Neural cell (in vitro differentiated cells): ENCODE measurements around the gene FHAD1. TPM values are rescaled to one million over a fixed set of nuclear protein-coding genes. Genes with fewer than 3 reads are reported as not detected.

Source experiments
- H2AFZ ChIP-seq: fragments of 200-600, 300-800 bp; sonication (generic), shearing (Covaris generic); 2 replicates; pipeline ENCODE4 v1.6.0; 2014; ENCODE audit warnings: low read depth, mild to moderate bottlenecking, antibody characterized with exemption, low read length, moderate library complexity
- H3F3A ChIP-seq: fragments of 200-600 bp; shearing (Covaris generic); 2 replicates; pipeline ENCODE4 v1.6.1; 2016; ENCODE audit warnings: mild to moderate bottlenecking, moderate library complexity, mixed read lengths, antibody characterized with exemption, low read length; ENCODE audit not compliant: insufficient read depth, poor library complexity, severe bottlenecking
- H3K27ac ChIP-seq: fragments of 200-600, 300-800 bp; sonication (generic), shearing (Covaris generic); 2 replicates; pipeline ENCODE4 v1.5.1; 2014; ENCODE audit warnings: mild to moderate bottlenecking, low read length, moderate library complexity
- H3K27me3 ChIP-seq: fragments of 300-800, 200-600 bp; sonication (generic), shearing (Covaris generic); 2 replicates; pipeline ENCODE4 v1.6.0; 2014; ENCODE audit warnings: mild to moderate bottlenecking, low read depth, low read length, moderate library complexity; ENCODE audit not compliant: insufficient read depth
- H3K36me3 ChIP-seq: fragments of 300-800, 200-600 bp; sonication (generic), shearing (Covaris generic); 2 replicates; pipeline ENCODE4 v1.5.1; 2014; ENCODE audit warnings: mild to moderate bottlenecking, antibody characterized with exemption, low read length, moderate library complexity; ENCODE audit not compliant: insufficient read depth
- H3K4me2 ChIP-seq: fragments of 300-800, 200-600 bp; sonication (generic), shearing (Covaris generic); 2 replicates; pipeline ENCODE4 v1.6.0; 2014; ENCODE audit warnings: mild to moderate bottlenecking, low read length
- H3K4me3 ChIP-seq: fragments of 300-800, 200-600 bp; sonication (generic), shearing (Covaris generic); 2 replicates; pipeline ENCODE4 v1.5.1; 2014; ENCODE audit warnings: mild to moderate bottlenecking, low read length, moderate library complexity
- H3K79me2 ChIP-seq: fragments of 200-600 bp; shearing (Covaris generic); replicated peaks from 2 replicates; pipeline ENCODE4 v1.6.0; 2014; ENCODE audit warnings: mild to moderate bottlenecking, low read length, moderate library complexity; ENCODE audit not compliant: insufficient read depth
- H3K9ac ChIP-seq: fragments of 300-800, 200-600 bp; sonication (generic), shearing (Covaris generic); 2 replicates; pipeline ENCODE4 v1.6.1; 2016; ENCODE audit warnings: mild to moderate bottlenecking, low read length, mixed read lengths
- H3K9me2 ChIP-seq: fragments of 200-600 bp; shearing (Covaris generic); 2 replicates; pipeline ENCODE4 v1.6.1; 2016; ENCODE audit warnings: mild to moderate bottlenecking, low read length, mixed read lengths; ENCODE audit not compliant: insufficient read depth
- H3K9me3 ChIP-seq: fragments of 200-600, 300-800 bp; sonication (generic), shearing (Covaris generic); 2 replicates; pipeline ENCODE4 v1.6.1; 2016; ENCODE audit warnings: mild to moderate bottlenecking, mixed run types, low read length, moderate library complexity, mixed read lengths
- H4K20me1 ChIP-seq: fragments of 200-600 bp; shearing (Covaris generic); 2 replicates; pipeline ENCODE4 v1.6.1; 2016; ENCODE audit warnings: mild to moderate bottlenecking, mixed run types; ENCODE audit not compliant: insufficient read depth
- EP300 ChIP-seq: fragments of 450-650 bp; conservative IDR thresholded peaks from 2 replicates; pipeline ENCODE4 v1.6.1; 2014; ENCODE audit warnings: antibody characterized with exemption, mild to moderate bottlenecking, moderate library complexity; ENCODE audit not compliant: poor library complexity, severe bottlenecking
- EZH2 ChIP-seq: fragments of 200-600, 300-800 bp; shearing (Covaris generic), sonication (generic); IDR thresholded peaks from 2 replicates; pipeline ENCODE4 v1.6.1; 2014; ENCODE audit warnings: antibody characterized with exemption, low read length, borderline replicate concordance, mild to moderate bottlenecking; ENCODE audit not compliant: insufficient read depth, poor library complexity, severe bottlenecking
- MXI1 ChIP-seq: fragments of 450-650 bp; conservative IDR thresholded peaks from 2 replicates; pipeline ENCODE4 v1.6.1; 2014; ENCODE audit warnings: antibody characterized with exemption, mild to moderate bottlenecking; ENCODE audit not compliant: poor library complexity, severe bottlenecking
- POLR2AphosphoS5 ChIP-seq: IDR thresholded peaks from 2 replicates; pipeline ENCODE4 v1.6.1; 2012
- RAD21 ChIP-seq: fragments of 450-650 bp; conservative IDR thresholded peaks from 2 replicates; pipeline ENCODE4 v1.6.1; 2014; ENCODE audit warnings: antibody characterized with exemption, mild to moderate bottlenecking, moderate library complexity
- REST ChIP-seq: IDR thresholded peaks from 2 replicates; pipeline ENCODE4 v1.6.1; 2012; ENCODE audit warnings: borderline replicate concordance
- SMC3 ChIP-seq: fragments of 450-650 bp; conservative IDR thresholded peaks from 2 replicates; pipeline ENCODE4 v1.6.1; 2014; ENCODE audit warnings: antibody characterized with exemption, mild to moderate bottlenecking, moderate library complexity; ENCODE audit not compliant: poor library complexity
- TAF1 ChIP-seq: IDR thresholded peaks from 2 replicates; pipeline ENCODE4 v1.6.1; 2012; ENCODE audit warnings: low read depth
- polyA plus RNA-seq: library from polyadenylated mRNA; depleted of rRNA; stranded (reverse); fragments of >200 nt; gene quantifications from 2 replicates; pipeline ENCODE4 v1.2.3, GENCODE V29; 2014
- TF ChIP-seq, protein P1 (sequence below): fragments of 450-650 bp; IDR thresholded peaks from 2 replicates; pipeline ENCODE4 v1.5.1; 2014; ENCODE audit warnings: antibody characterized with exemption, mild to moderate bottlenecking, moderate library complexity; ENCODE audit not compliant: poor library complexity, severe bottlenecking

Gene FHAD1
- polyA plus RNA-seq, 1 donor from 2014 or later: 0.46 TPM

GRCh38 chr1:15397236-15397635 lies 150.2 kb downstream of the FHAD1 start:
- no peaks in the 10 kb centered on the region for H3K27me3 ChIP-seq
- H3K9ac ChIP-seq: no peak overlapping the region
- no peaks in the 10 kb centered on the region for H3F3A ChIP-seq
- no peaks in the 10 kb centered on the region for H4K20me1 ChIP-seq
- H3K27ac ChIP-seq: no peak overlapping the region
- no peak overlapping the region for H2AFZ ChIP-seq
- no peaks in the 10 kb centered on the region for H3K9me3 ChIP-seq
- no peak overlapping the region for H3K4me3 ChIP-seq
- no peaks in the 10 kb centered on the region for H3K9me2 ChIP-seq
- TF ChIP-seq MXI1: no peak
- no peaks in the 10 kb centered on the region for H3K79me2 ChIP-seq
- H3K4me2 ChIP-seq: no peak overlapping the region
- H3K36me3 ChIP-seq: no peaks in the 10 kb centered on the region

DNA sequence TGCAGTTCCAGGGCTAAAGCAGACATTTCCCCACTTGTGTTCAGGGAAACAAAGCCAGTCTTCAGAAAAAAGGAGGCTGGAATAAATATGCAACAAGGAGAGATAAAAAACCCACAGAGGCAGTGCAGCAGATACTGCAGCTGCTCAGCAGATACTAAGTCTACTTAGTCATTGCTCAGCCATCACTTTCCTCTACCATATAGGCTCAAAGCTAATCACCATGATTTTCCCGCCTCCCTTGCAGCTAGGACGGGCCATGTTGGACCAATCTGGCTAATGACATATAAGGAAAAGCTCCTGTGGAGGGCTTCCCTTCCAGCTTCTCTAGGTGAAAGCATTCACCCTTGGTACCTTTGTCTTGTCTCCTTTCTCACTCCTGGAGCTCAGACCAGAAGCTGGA lies 152.7 kb downstream of the FHAD1 start:
- no peak for TF ChIP-seq TAF1
- TF ChIP-seq REST: no peak
- no peak for TF ChIP-seq SMC3
- TF ChIP-seq EP300: no peak
- no peak for TF ChIP-seq EZH2
- no peak for TF ChIP-seq POLR2AphosphoS5
- TF ChIP-seq MXI1: no peak
- TF ChIP-seq, protein P1, sequence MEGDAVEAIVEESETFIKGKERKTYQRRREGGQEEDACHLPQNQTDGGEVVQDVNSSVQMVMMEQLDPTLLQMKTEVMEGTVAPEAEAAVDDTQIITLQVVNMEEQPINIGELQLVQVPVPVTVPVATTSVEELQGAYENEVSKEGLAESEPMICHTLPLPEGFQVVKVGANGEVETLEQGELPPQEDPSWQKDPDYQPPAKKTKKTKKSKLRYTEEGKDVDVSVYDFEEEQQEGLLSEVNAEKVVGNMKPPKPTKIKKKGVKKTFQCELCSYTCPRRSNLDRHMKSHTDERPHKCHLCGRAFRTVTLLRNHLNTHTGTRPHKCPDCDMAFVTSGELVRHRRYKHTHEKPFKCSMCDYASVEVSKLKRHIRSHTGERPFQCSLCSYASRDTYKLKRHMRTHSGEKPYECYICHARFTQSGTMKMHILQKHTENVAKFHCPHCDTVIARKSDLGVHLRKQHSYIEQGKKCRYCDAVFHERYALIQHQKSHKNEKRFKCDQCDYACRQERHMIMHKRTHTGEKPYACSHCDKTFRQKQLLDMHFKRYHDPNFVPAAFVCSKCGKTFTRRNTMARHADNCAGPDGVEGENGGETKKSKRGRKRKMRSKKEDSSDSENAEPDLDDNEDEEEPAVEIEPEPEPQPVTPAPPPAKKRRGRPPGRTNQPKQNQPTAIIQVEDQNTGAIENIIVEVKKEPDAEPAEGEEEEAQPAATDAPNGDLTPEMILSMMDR: no peak
- no peak for TF ChIP-seq RAD21
- H3K9me3 ChIP-seq: no peaks in the 10 kb centered on the region

DNA sequence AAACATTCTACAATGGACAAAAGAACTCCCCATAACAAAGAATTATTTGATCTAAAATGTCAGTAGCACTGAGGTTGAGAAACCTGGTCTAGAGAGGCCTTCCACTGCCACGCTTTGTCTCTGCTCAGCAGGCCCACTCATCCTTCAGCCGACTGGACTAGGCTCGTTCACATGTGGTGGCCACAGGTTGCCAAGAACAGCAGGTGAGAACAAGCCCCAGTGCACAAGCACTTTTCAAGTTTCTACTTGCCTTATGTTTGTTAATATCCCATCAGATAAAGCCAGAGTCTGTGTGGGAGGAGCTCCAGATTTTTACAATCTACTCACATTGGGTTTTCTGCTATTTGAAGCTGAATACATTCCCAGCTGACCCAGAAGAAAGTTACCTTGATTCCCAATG lies 153.6 kb downstream of the FHAD1 start:
- Histone ChIP-seq H3K9ac (no peak overlapping the region), H3K9me2 (no peaks in the 10 kb centered on the region), H3K27me3 (no peaks in the 10 kb centered on the region), H3K4me2 (no peak overlapping the region), H3K27ac (no peak overlapping the region), H2AFZ (no peak overlapping the region), H3K79me2 (no peaks in the 10 kb centered on the region), H3F3A (no peaks in the 10 kb centered on the region), H4K20me1 (no peaks in the 10 kb centered on the region), H3K9me3 (no peaks in the 10 kb centered on the region), H3K36me3 (no peaks in the 10 kb centered on the region), H3K4me3 (no peak overlapping the region)
- TF ChIP-seq EP300 (no peak), REST (no peak), SMC3 (no peak), RAD21 (no peak), POLR2AphosphoS5 (no peak), TAF1 (no peak), MXI1 (no peak)
- TF ChIP-seq, protein P1: no peak

More for the DNA sequence above, 152.7 kb downstream of the FHAD1 start:
- no peak overlapping the region for H3K4me2 ChIP-seq
- H3K27ac ChIP-seq: no peak overlapping the region
- no peaks in the 10 kb centered on the region for H3K79me2 ChIP-seq
- no peaks in the 10 kb centered on the region for H3K27me3 ChIP-seq
- no peak overlapping the region for H3K9ac ChIP-seq
- no peaks in the 10 kb centered on the region for H4K20me1 ChIP-seq
- H3K9me2 ChIP-seq: no peaks in the 10 kb centered on the region
- no peaks in the 10 kb centered on the region for H3K36me3 ChIP-seq
- no peaks in the 10 kb centered on the region for H3F3A ChIP-seq
- no peak overlapping the region for H2AFZ ChIP-seq
- H3K4me3 ChIP-seq: no peak overlapping the region
